ENCODE data around the gene PPM1M. TPM values are rescaled to one million over a fixed set of nuclear protein-coding genes. Genes with fewer than 3 reads are reported as not detected.
A peak's percentile ranks its signal among the peaks of the same experiment; 100 is the strongest.

PPM1M gene
- total and polyA plus RNA-seq, 12 donors, result 5.2 to 17.6 (median 7.9) TPM

DNA sequence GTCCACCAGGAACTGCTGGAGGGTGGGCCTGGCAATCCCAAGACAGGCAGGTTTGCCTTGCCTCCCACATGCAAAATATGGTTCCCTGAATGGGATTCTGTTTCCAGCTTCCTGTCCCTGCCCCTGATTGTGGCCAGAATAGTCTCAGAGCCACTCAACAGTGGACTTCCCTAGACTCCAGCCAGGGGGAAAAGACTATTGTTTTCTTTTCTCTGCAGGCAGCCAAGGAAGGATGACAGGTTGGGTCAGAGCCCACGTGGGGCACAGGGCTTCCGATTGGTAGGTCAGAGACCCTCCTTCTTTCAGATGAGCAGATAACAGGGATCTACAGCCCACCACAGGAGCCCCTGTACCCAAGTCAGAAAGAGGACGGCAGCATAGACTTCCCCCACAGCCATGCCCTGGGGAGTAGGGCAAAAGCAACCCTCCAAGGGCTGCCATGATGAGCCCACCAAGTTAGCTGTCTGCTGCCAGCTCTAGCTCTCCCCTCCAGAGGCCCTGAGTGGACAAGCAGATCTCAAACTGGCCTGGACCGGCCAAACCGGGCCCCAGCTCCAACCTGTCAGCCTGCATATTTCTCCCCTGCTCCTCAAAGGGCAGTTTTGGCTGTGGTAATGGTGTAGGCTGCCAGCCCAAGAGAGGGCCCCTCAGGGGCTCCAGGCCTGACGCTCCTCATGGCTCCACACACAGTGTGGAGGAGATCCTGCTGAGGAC, 26.5 kb upstream of the PPM1M start:
- Histone ChIP-seq H3K27ac (peak overlapping the region; percentile 72 to 92 (median 82)), H3K36me3 (peaks cover 0 to 23% (median 8%) of the 10 kb centered on the region in 9 donors), H3K4me3 (peak overlapping the region in 4 of 10 donors; percentile 30 to 38 (median 34)), H3K4me1 (peaks cover 17 to 71% (median 66%) of the 10 kb centered on the region in 9 donors), H3K9me3 (no peaks in the 10 kb centered on the region), H3K27me3 (no peaks in the 10 kb centered on the region)
- DNase-seq, result peak in 1 of 2 donors; percentile 54
- TF ChIP-seq, protein P1, sequence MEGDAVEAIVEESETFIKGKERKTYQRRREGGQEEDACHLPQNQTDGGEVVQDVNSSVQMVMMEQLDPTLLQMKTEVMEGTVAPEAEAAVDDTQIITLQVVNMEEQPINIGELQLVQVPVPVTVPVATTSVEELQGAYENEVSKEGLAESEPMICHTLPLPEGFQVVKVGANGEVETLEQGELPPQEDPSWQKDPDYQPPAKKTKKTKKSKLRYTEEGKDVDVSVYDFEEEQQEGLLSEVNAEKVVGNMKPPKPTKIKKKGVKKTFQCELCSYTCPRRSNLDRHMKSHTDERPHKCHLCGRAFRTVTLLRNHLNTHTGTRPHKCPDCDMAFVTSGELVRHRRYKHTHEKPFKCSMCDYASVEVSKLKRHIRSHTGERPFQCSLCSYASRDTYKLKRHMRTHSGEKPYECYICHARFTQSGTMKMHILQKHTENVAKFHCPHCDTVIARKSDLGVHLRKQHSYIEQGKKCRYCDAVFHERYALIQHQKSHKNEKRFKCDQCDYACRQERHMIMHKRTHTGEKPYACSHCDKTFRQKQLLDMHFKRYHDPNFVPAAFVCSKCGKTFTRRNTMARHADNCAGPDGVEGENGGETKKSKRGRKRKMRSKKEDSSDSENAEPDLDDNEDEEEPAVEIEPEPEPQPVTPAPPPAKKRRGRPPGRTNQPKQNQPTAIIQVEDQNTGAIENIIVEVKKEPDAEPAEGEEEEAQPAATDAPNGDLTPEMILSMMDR (IDR thresholded peaks at IDR 0.05), result peak in 4 of 9 donors; percentile 10 to 30 (median 24)
- ATAC-seq, result peak; percentile 15 to 52 (median 42)
- 54 to 61% methylated on average over 6 of the region's 6 CpGs for WGBS, 2 donors
- intact Hi-C loops (cut with DNase I), result loop anchor here in 4 of 10 donors (5.0 to 10.0 kb wide), 4 partner anchors 37 to 214 kb away; partner anchors contain the start of gene POC1A (in 2 of the 4)

DNA sequence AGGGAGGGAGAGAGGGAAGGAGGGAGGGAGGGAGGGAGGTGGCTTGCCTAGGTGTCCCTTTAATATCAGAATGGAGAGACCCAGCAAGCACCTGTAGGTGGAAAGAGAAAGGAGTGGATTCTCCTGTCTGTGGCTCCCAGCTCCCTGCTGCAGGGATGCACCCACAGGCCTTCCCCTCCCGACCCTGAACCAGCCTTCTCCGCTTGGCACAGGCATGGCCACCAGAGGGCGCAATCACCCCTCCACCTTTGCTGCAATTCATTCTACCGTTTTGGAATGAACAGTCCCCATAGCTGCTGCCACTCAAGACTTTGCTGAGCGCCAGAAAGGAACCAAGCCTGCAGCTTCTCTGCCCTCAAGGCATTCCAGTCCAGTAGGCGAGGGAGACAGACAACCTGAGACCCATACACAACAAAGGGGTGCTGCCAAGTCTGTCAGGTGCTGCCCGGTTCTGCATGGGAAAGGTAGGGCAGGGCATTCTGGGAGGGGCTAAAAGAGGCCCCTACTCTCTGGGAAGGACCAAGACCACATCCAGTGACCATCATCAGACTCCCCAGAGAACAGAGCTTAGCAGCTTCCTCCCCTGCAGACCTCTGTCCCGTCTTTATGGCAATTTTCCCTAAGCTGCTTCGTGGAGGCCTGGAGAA, 25.1 kb upstream of the PPM1M start:
- TF ChIP-seq, protein P1 (IDR thresholded peaks at IDR 0.05), result peak; percentile 87 to 94 (median 92)
- peaks cover 17 to 68% (median 62%) of the 10 kb centered on the region in 9 donors for H3K4me1 ChIP-seq
- 32% methylated on average over 9 of the region's 9 CpGs for WGBS, 2 donors

DNA sequence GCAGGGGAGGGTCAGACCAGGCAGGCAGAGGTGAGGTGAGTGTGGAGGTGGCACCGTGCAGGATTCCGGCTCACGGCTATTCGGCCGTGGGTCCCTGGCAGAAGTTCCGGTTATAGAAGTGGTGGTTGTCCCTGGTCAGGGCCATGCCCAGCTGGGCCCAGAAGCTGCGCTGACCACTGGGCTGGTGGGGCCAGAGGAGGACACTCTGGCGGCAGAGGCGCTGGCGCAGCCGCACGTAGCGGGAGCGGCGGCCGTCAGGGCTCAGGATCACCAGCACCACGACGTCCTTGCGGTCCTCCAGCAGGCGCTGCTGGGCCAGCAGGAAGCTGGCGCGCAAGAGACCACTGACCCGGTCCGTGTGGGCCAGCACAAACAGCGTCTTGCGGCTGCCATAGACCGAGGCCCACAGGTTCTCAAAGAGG, 24.4 kb upstream of the PPM1M start:
- WGBS, 2 donors, result 96 to 97% methylated on average over 27 of the region's 27 CpGs
- intact Hi-C loops (cut with DNase I), result loop anchor here in 7 of 10 donors (2.0 to 5.0 kb wide), 3 partner anchors 116 to 121 kb away; no protein-coding TSS in a partner anchor
- H3K27me3 ChIP-seq, result no peaks in the 10 kb centered on the region
- TF ChIP-seq, protein P1 (IDR thresholded peaks at IDR 0.05), result no peak
- peak in 1 of 2 donors; percentile 3 for DNase-seq
- H3K4me3 ChIP-seq, result no peak overlapping the region
- no peaks in the 10 kb centered on the region for H3K9me3 ChIP-seq
- peaks cover 0 to 2% (median 0%) of the 10 kb centered on the region in 9 donors for H3K36me3 ChIP-seq
- H3K27ac ChIP-seq, result peak overlapping the region in 1 of 10 donors; percentile 21
- no peak for ATAC-seq
- peaks cover 16 to 70% (median 56%) of the 10 kb centered on the region in 9 donors for H3K4me1 ChIP-seq

More for the DNA sequence above, 25.1 kb upstream of the PPM1M start:
- no peaks in the 10 kb centered on the region for H3K9me3 ChIP-seq
- H3K36me3 ChIP-seq, result peaks cover 0 to 9% (median 0%) of the 10 kb centered on the region in 9 donors
- intact Hi-C loops (cut with DNase I), result loop anchor here in 8 of 10 donors (1.0 to 5.0 kb wide), 4 partner anchors 117 to 122 kb away; no protein-coding TSS in a partner anchor
- no peaks in the 10 kb centered on the region for H3K27me3 ChIP-seq
- DNase-seq, result peak; percentile 87 to 88
- H3K4me3 ChIP-seq, result no peak overlapping the region
- H3K27ac ChIP-seq, result peak overlapping the region in 3 of 10 donors; percentile 13 to 24 (median 21)
- peak; percentile 50 to 65 (median 56) for ATAC-seq
